Measurements from ENCODE around the gene MTMR1.

Gene MTMR1

DNA sequence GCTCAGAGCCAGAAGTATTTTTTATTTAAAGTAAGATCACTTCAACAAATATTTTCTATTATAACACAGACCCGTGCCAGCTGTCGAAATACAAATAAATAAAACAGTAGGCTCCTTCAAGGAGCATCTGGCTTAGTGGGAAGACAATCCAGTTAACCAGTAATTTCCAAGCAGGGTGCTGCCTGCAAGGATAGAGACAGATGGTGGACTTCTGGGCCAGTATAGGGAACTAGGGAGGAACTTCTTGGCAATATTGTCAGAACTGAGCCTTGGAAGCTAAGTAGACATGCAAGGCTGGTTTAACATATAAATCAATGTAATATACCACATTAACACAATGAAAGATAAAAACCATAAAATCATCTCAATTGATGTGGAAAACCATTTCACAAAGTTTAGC is 17.0 kb upstream of the MTMR1 start:
- Histone ChIP-seq H3K9me3 (no peaks in the 10 kb centered on the region), H3K4me3 (no peak overlapping the region), H3K4me1 (no peaks in the 10 kb centered on the region), H3K27ac (no peak overlapping the region), H3K36me3 (no peaks in the 10 kb centered on the region), H3K27me3 (no peaks in the 10 kb centered on the region)
- TF ChIP-seq, protein P1, sequence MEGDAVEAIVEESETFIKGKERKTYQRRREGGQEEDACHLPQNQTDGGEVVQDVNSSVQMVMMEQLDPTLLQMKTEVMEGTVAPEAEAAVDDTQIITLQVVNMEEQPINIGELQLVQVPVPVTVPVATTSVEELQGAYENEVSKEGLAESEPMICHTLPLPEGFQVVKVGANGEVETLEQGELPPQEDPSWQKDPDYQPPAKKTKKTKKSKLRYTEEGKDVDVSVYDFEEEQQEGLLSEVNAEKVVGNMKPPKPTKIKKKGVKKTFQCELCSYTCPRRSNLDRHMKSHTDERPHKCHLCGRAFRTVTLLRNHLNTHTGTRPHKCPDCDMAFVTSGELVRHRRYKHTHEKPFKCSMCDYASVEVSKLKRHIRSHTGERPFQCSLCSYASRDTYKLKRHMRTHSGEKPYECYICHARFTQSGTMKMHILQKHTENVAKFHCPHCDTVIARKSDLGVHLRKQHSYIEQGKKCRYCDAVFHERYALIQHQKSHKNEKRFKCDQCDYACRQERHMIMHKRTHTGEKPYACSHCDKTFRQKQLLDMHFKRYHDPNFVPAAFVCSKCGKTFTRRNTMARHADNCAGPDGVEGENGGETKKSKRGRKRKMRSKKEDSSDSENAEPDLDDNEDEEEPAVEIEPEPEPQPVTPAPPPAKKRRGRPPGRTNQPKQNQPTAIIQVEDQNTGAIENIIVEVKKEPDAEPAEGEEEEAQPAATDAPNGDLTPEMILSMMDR (IDR thresholded peaks at IDR 0.05): no peak
- intact Hi-C loops (cut with DNase I; ENCODE audit: low total_unique reads): no loop called here
- no peak for DNase-seq

DNA sequence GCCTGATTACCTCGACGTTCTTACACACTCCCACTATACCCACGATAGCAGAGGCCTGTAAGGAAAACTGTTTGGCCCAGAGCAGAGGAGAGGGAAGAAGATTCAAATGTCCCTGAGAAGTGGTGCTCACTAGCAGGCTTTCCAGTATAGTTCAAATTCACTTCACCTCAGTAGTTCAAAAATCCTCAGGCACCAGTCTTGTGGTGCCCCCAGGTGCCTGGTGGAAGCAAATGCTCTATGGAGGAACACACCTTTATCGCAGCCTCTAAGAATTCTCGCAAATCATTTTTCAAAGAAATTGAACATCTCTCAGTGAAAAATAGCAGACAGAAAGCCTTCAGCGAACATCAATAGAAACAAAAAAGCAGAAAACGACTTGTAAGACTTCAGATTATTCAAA is 12.2 kb upstream of the MTMR1 start:
- no peak for DNase-seq
- Histone ChIP-seq H3K4me1 (no peaks in the 10 kb centered on the region), H3K27ac (no peak overlapping the region), H3K36me3 (no peaks in the 10 kb centered on the region), H3K27me3 (no peaks in the 10 kb centered on the region), H3K4me3 (no peak overlapping the region), H3K9me3 (no peaks in the 10 kb centered on the region)
- TF ChIP-seq, protein P1 (IDR thresholded peaks at IDR 0.05): no peak
- intact Hi-C loops (cut with DNase I; ENCODE audit: low total_unique reads): no loop called here

DNA sequence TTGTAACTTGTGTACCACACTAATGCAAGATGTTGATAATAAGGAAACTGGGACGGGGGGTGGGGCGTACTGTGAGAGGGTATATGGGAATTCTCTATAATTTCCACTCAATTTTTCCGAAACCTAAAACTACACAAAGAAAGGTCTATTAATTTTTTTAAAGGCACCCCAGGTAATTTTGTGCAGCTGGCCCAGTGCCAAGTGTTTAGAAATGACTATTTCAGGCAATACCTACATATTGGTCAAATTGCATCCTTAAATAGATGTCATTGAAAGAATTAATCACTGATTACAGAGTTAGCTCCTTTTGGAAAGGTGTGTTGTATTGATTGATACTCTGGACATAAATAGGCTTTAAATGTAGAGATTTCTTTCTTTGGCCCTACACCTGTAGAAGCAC is 10.1 kb upstream of the MTMR1 start:
- Histone ChIP-seq H3K4me3 (no peak overlapping the region), H3K36me3 (no peaks in the 10 kb centered on the region), H3K4me1 (no peaks in the 10 kb centered on the region), H3K27me3 (no peaks in the 10 kb centered on the region), H3K27ac (no peak overlapping the region), H3K9me3 (no peaks in the 10 kb centered on the region)
- DNase-seq: no peak
- TF ChIP-seq, protein P1 (IDR thresholded peaks at IDR 0.05): no peak
- intact Hi-C loops (cut with DNase I; ENCODE audit: low total_unique reads): no loop called here

DNA sequence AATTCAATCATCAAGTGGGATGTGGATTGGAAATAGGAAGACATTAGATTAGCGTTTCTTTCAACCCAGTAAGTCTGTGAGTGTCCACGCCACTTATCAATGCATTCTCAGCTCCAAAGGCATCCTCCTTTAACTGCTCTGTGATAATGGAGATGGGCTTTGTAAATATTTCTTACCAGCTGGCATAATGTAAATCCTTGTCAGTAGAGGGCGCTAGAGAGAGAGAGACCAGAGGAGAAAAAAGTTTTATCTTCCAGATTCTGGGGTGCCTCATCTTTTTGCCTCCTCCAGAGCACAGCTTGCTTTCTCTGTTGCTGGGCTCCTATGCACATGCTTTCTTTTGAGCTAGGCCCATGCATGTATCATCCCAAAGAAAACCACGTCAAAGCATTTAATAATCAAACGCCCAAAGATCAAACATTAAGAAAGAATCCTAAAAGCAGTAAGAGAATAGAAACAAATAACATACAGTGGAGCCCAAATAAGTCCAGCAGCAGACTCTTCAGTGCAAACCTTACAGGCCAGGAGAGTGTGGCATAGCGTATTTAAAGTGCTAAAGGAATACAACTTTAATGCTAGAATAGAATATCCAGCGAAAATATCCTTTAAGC is 9.6 kb upstream of the MTMR1 start:
- intact Hi-C loops (cut with DNase I; ENCODE audit: low total_unique reads): no loop called here
- TF ChIP-seq, protein P1 (IDR thresholded peaks at IDR 0.05): peak; percentile 37 to 44

DNA sequence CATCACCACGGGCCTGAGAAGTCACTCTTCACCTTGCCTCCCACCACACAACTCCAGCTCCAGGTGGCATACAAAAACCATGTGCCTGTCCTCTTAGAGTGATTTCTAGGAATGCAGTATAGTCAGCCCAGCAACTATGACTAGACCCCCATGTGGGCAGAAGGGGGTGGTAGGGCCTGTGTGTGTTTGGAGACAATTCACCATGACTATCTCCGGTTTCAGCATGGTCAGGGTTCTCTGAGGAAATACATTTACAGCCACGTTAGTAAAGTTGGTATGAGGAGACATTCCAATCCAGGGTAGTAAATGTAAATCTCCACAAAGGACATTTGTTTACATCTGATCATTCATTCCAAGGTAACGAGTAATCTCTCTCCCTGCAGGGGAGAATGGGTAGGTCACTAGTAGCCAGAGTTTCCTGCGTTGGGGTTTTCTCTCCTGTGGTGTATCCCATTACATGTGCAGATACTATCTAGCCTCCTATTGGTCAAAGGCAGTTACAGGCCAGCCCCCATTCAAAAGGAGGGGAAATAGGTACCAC is 4.2 kb upstream of the MTMR1 start:
- TF ChIP-seq, protein P1 (IDR thresholded peaks at IDR 0.05): no peak
- Histone ChIP-seq H3K9me3 (peaks cover 0 to 3% (median 0%) of the 10 kb centered on the region in 3 donors), H3K27ac (no peak overlapping the region), H3K27me3 (no peaks in the 10 kb centered on the region), H3K4me1 (no peaks in the 10 kb centered on the region), H3K36me3 (no peaks in the 10 kb centered on the region), H3K4me3 (no peak overlapping the region)
- intact Hi-C loops (cut with DNase I; ENCODE audit: low total_unique reads): no loop called here
- DNase-seq: no peak

More for the DNA sequence above, 9.6 kb upstream of the MTMR1 start:
- Histone ChIP-seq H3K9me3 (no peaks in the 10 kb centered on the region), H3K27me3 (no peaks in the 10 kb centered on the region), H3K4me3 (no peak overlapping the region), H3K4me1 (no peaks in the 10 kb centered on the region), H3K36me3 (no peaks in the 10 kb centered on the region), H3K27ac (no peak overlapping the region)
- no peak for DNase-seq

Measured in tibial artery (tissue), 4 donors.